Stomach (tissue), 4 donors: ENCODE data around the gene HAND2.

Experiments used
- EP300 ChIP-seq: sonication (generic); formaldehyde crosslinking; IDR thresholded peaks from one replicate; pipeline ENCODE4 v1.6.1; 2017; ENCODE audit warnings: antibody characterized with exemption
- POLR2A ChIP-seq, 4 donors: fragments of 450-650 bp; IDR thresholded peaks; one replicate each; pipeline ENCODE4 v1.6.1; 2016; ENCODE audit warnings: antibody characterized with exemption in 4 of 4, control low read depth in 2 of 4, mild to moderate bottlenecking in 1 of 4, moderate library complexity in 1 of 4
- POLR2AphosphoS5 ChIP-seq, 3 donors: sonication (generic); formaldehyde crosslinking; IDR thresholded peaks; one replicate each; pipeline ENCODE4 v1.6.1; 2016; ENCODE audit warnings: antibody characterized with exemption in 3 of 3
- TF ChIP-seq, protein P1 (sequence below), 7 experiments: fragments of 450-650 bp in 4 of 7; fragments of 200-600 bp in 3 of 7; sonication (generic) in 3 of 7; IDR thresholded peaks; one replicate each; pipeline ENCODE4 v1.5.1; 2016 to 2019; ENCODE audit warnings: antibody characterized with exemption in 7 of 7, control low read depth in 2 of 7, mild to moderate bottlenecking in 1 of 7

GRCh38 chr4:173534434-173534833, 4.4 kb upstream of the HAND2 start:
- TF ChIP-seq POLR2A (IDR thresholded peaks at IDR 0.05), result no peak
- TF ChIP-seq, protein P1, sequence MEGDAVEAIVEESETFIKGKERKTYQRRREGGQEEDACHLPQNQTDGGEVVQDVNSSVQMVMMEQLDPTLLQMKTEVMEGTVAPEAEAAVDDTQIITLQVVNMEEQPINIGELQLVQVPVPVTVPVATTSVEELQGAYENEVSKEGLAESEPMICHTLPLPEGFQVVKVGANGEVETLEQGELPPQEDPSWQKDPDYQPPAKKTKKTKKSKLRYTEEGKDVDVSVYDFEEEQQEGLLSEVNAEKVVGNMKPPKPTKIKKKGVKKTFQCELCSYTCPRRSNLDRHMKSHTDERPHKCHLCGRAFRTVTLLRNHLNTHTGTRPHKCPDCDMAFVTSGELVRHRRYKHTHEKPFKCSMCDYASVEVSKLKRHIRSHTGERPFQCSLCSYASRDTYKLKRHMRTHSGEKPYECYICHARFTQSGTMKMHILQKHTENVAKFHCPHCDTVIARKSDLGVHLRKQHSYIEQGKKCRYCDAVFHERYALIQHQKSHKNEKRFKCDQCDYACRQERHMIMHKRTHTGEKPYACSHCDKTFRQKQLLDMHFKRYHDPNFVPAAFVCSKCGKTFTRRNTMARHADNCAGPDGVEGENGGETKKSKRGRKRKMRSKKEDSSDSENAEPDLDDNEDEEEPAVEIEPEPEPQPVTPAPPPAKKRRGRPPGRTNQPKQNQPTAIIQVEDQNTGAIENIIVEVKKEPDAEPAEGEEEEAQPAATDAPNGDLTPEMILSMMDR (IDR thresholded peaks at IDR 0.05), result no peak
- TF ChIP-seq EP300, result no peak
- no peak for TF ChIP-seq POLR2AphosphoS5 (IDR thresholded peaks at IDR 0.05)
